K562 (cell line): Measurements from ENCODE around the gene TLR6. TPM values are rescaled to one million over a fixed set of nuclear protein-coding genes. Genes with fewer than 3 reads are reported as not detected.

Experiments used
- ATAC-seq: fragments of 200-7000 bp; cut with Tn5 transposase; 3 replicates; pipeline ENCODE4 v1.9.1; 2020; ENCODE audit warnings: moderate library complexity
- BruUV-seq: library from RNA; stranded (reverse); fragments of 400-500 nt; replicated peaks from 2 replicates; lab custom pipeline; 2021; lab: Mats Ljungman, UMichigan
- CTCF ChIA-PET: fragments of 300-600 bp; formaldehyde crosslinking; extraction: SDS; loops from one replicate; lab custom pipeline; 2021; ENCODE audit warnings: low intra/inter-chr PET ratio; lab: Yijun Ruan, JAX
- POLR2A ChIA-PET: fragments of 300-600, 350-650 bp; sonication (Branson Sonifier 250); formaldehyde crosslinking; extraction: SDS; loops from one replicate; lab custom pipeline; 2021; ENCODE audit warnings: antibody characterized with exemption, inconsistent platforms; lab: Yijun Ruan, JAX
- DNase-seq, 4 experiments: peaks; one replicate each; pipeline versions ENCODE4 v3.0.0 to v3.0.0-alpha.2; 2011 to 2018; ENCODE audit warnings: low spot score in 3 of 4, mixed read lengths in 3 of 4; ENCODE audit errors: extremely low read depth in 1 of 4
- FAIRE-seq: peaks from 2 replicates; lab custom pipeline; 2011; peaks lifted over from hg19 to GRCh38; lab: Jason Lieb, UNC
- H2AFZ ChIP-seq: 2 replicates; pipeline ENCODE4 v1.6.0; 2011; ENCODE audit warnings: low read depth, low read length, control low read depth, inconsistent platforms
- H3K27ac ChIP-seq: fragments of 200-600 bp; 3 replicates; pipeline ENCODE4 v1.8.0; 2011; ENCODE audit warnings: low read depth, mild to moderate bottlenecking, control low read depth, inconsistent platforms, low read length, moderate library complexity, mixed read lengths; ENCODE audit errors: extremely low read depth
- H3K27me3 ChIP-seq, 2 experiments: fragments of 300-600 bp in 1 of 2; 2 replicates in 1 of 2; 3 replicates in 1 of 2; pipeline versions ENCODE4 v1.6.0 to v1.8.0; 2011; ENCODE audit warnings: inconsistent platforms in 2 of 2, low read length in 2 of 2, mild to moderate bottlenecking in 1 of 2, mixed read lengths in 1 of 2, moderate library complexity in 1 of 2; ENCODE audit not compliant: control insufficient read depth in 2 of 2, insufficient read depth in 2 of 2
- H3K36me3 ChIP-seq: fragments of 300-600 bp; 3 replicates; pipeline ENCODE4 v1.8.0; 2011; ENCODE audit warnings: mild to moderate bottlenecking, low read length, inconsistent platforms; ENCODE audit not compliant: control insufficient read depth, insufficient read depth
- H3K4me1 ChIP-seq, 2 experiments: fragments of 200-600 bp in 1 of 2; replicated peaks in 1 of 2; 2 replicates in 1 of 2; 3 replicates in 1 of 2; pipeline versions ENCODE4 v1.5.1 to v1.8.0; 2011; ENCODE audit warnings: inconsistent platforms in 2 of 2, low read length in 2 of 2, mild to moderate bottlenecking in 1 of 2, mixed read lengths in 1 of 2, moderate library complexity in 1 of 2; ENCODE audit not compliant: control insufficient read depth in 2 of 2, insufficient read depth in 2 of 2
- H3K4me2 ChIP-seq: 2 replicates; pipeline ENCODE4 v1.6.1; 2011; ENCODE audit warnings: low read length, control low read depth, inconsistent platforms, mixed read lengths; ENCODE audit not compliant: insufficient read depth
- H3K4me3 ChIP-seq: fragments of 200-600 bp; sonication (generic), shearing (Covaris generic); 2 replicates; pipeline ENCODE4 v1.5.1; 2016; ENCODE audit warnings: control low read depth, inconsistent platforms
- H3K79me2 ChIP-seq: fragments of 200-600 bp; 3 replicates; pipeline ENCODE4 v1.8.0; 2011; ENCODE audit warnings: low read length, inconsistent platforms; ENCODE audit not compliant: control insufficient read depth, insufficient read depth
- H3K9ac ChIP-seq, 2 experiments: 2 replicates each; pipeline versions ENCODE4 v1.6.0 to v1.6.1; 2011; ENCODE audit warnings: low read depth in 2 of 2, low read length in 2 of 2, control low read depth in 1 of 2, inconsistent platforms in 1 of 2, mild to moderate bottlenecking in 1 of 2, mixed read lengths in 1 of 2; ENCODE audit not compliant: insufficient read depth in 1 of 2
- H3K9me1 ChIP-seq: one replicate; pipeline ENCODE4 v1.6.0; 2011; ENCODE audit warnings: inconsistent platforms, mild to moderate bottlenecking, low read length, moderate library complexity; ENCODE audit not compliant: control insufficient read depth, insufficient read depth
- H3K9me3 ChIP-seq: replicated peaks from 2 replicates; pipeline ENCODE4 v1.5.1; 2011; ENCODE audit warnings: low read depth, low read length, inconsistent platforms; ENCODE audit not compliant: control insufficient read depth, insufficient read depth
- H4K20me1 ChIP-seq: replicated peaks from 2 replicates; pipeline ENCODE4 v1.6.1; 2011; ENCODE audit warnings: low read length, inconsistent platforms, mixed read lengths; ENCODE audit not compliant: control insufficient read depth, insufficient read depth
- CBX8 ChIP-seq: fragments of 200-600 bp; sonication (generic); IDR thresholded peaks from 2 replicates; pipeline ENCODE4 v1.6.1; 2012; ENCODE audit warnings: borderline replicate concordance, mixed run types, low read depth, mild to moderate bottlenecking, moderate library complexity, mixed read lengths, low read length, control low read depth, inconsistent platforms; ENCODE audit not compliant: poor library complexity, severe bottlenecking; ENCODE audit errors: extremely low read depth
- WGBS: fragments of 100-300 bp; shearing (Covaris generic); methylation state at CpG from one replicate; pipeline ENCODE4 v1.1.6; 2016; ENCODE audit warnings: low coverage, mixed read lengths; ENCODE audit not compliant: insufficient coverage; ENCODE audit errors: missing lambda C conversion rate; 5-methylcytosine and 5-hydroxymethylcytosine counted together
- in situ Hi-C: fragments of 300-500 bp; cut with MboI; formaldehyde crosslinking; loops from 4 replicates; pipeline ENCODE4 v1.15.0; 2018; ENCODE audit warnings: inconsistent platforms, mixed read lengths
- intact Hi-C: fragments of 100-400 bp; cut with micrococcal nuclease; formaldehyde crosslinking; loops from 2 replicates; pipeline ENCODE4 v1.14.2; 2022
- microRNA counts: library from miRNA; unstranded; fragments of <30 nt; microRNA quantifications from one replicate; lab custom pipeline; 2016
- microRNA-seq: library from miRNA; unstranded; fragments of <30 nt; microRNA quantifications from one replicate; pipeline ENCODE4, GENCODE V29; 2018; ENCODE audit warnings: borderline microRNAs expressed
- polyA plus RNA-seq, 8 experiments: library from polyadenylated mRNA; depleted of rRNA in 4 of 8; stranded (reverse) in 5 of 8; unstranded in 3 of 8; fragments of >200 nt; fragmentation: Nextera tagmentation in 2 of 8; fragmentation: Illumina TruSeq in 1 of 8; extraction: Ambion mirVana in 2 of 8; extraction: Trizol in 1 of 8; gene quantifications; 2 replicates each; pipeline versions ENCODE4 v1.2.1 to v1.2.3, GENCODE V29; 2011 to 2014; ENCODE audit warnings: inconsistent platforms in 1 of 8, missing spikeins in 1 of 8
- small RNA-seq: library from RNA; depleted of rRNA; stranded (forward); fragments of <200 nt; gene quantifications from one replicate; pipeline ENCODE3, GENCODE V24; 2014
- total RNA-seq, 7 experiments: library from RNA; depleted of rRNA in 6 of 7; stranded (reverse); fragments of >200 nt in 6 of 7; fragmentation: Illumina TruSeq in 2 of 7; extraction: Trizol in 2 of 7; gene quantifications; 2 replicates each; pipeline versions ENCODE4 v1.2.1 to v1.2.3, GENCODE V29; 2011 to 2021; ENCODE audit warnings: low replicate concordance in 1 of 7
- TF ChIP-seq, protein P1 (sequence below), 2 experiments: fragments of 450-650 bp; formaldehyde crosslinking in 1 of 2; IDR thresholded peaks; 2 replicates each; pipeline versions ENCODE4 v1.4.0 to v1.6.1; 2014 to 2020; ENCODE audit warnings: mild to moderate bottlenecking in 2 of 2, borderline replicate concordance in 1 of 2, low read depth in 1 of 2

The TLR6 gene
- total and polyA plus RNA-seq, 9 of the 15 experiments (the other 6 are each of a cell fraction or from before 2014, with no cell fraction given) = 0.08 to 1.9 (median 0.91) TPM

DNA sequence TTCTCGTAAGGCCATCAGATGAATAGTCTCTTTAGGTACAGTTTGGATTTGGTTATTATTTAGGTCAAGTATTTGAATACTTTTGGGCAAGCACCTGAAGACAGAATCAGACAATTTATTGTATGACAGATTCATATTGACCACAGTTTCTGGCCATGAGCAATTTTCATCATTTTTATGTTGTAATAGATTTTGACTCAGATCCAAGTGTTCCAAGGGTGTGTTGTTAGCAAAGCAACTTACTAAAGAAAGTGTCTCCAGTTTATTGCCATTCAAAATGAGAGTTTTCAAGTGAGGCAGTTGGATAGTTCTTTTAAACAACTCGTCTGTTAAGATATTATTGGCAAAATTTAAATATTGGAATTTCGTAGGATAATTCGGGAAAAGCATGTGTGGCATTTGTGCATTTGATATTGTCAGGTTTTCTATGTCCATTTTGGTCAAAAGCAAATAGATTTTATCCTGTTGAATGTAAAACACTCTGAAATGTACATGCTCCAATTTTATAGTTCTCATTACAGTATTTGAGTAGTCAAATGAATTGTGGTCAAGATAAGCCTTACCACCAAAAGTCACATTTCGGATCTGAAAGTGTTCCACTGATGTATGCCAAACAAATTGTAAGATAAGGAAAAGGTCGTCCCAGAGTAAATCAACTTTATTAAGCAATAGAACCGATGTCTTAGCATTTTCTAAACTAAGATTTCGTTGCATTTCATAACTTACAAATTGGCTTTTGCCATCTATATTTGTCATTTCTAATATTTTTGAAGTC, 82.2 kb downstream of the TLR6 start:
- Histone ChIP-seq H2AFZ (no peak overlapping the region), H3K4me3 (no peak overlapping the region), H3K36me3 (no peaks in the 10 kb centered on the region), H3K9me3 (no peaks in the 10 kb centered on the region), H3K9me1 (no peaks in the 10 kb centered on the region), H3K27me3 (peaks cover 4 to 7% of the 10 kb centered on the region in 2 experiments; a peak in 1 of 5 replicates), H3K4me2 (no peak overlapping the region), H3K9ac (no peak overlapping the region), H3K79me2 (no peaks in the 10 kb centered on the region), H4K20me1 (no peaks in the 10 kb centered on the region), H3K27ac (no peak overlapping the region), H3K4me1 (no peaks in the 10 kb centered on the region)
- WGBS = 2% methylated on average over 8 of the region's 8 CpGs
- BruUV-seq = no TSS peak
- ChIA-PET POLR2A (interaction anchor here (0.9 kb wide), 1 partner anchor 28 kb away, joined by 3 read pairs; no protein-coding TSS in a partner anchor), CTCF (no interaction called here)
- DNase-seq (no peak), FAIRE-seq (peak; percentile 11), ATAC-seq (no peak)
- intact Hi-C loops = no loop called here
- in situ Hi-C loops = no loop called here
- TF ChIP-seq, protein P1, sequence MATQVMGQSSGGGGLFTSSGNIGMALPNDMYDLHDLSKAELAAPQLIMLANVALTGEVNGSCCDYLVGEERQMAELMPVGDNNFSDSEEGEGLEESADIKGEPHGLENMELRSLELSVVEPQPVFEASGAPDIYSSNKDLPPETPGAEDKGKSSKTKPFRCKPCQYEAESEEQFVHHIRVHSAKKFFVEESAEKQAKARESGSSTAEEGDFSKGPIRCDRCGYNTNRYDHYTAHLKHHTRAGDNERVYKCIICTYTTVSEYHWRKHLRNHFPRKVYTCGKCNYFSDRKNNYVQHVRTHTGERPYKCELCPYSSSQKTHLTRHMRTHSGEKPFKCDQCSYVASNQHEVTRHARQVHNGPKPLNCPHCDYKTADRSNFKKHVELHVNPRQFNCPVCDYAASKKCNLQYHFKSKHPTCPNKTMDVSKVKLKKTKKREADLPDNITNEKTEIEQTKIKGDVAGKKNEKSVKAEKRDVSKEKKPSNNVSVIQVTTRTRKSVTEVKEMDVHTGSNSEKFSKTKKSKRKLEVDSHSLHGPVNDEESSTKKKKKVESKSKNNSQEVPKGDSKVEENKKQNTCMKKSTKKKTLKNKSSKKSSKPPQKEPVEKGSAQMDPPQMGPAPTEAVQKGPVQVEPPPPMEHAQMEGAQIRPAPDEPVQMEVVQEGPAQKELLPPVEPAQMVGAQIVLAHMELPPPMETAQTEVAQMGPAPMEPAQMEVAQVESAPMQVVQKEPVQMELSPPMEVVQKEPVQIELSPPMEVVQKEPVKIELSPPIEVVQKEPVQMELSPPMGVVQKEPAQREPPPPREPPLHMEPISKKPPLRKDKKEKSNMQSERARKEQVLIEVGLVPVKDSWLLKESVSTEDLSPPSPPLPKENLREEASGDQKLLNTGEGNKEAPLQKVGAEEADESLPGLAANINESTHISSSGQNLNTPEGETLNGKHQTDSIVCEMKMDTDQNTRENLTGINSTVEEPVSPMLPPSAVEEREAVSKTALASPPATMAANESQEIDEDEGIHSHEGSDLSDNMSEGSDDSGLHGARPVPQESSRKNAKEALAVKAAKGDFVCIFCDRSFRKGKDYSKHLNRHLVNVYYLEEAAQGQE (IDR thresholded peaks at IDR 0.05; ENCODE audit: borderline replicate concordance) = no peak
- TF ChIP-seq, protein P1 (CRISPR knock-in tag; IDR thresholded peaks at IDR 0.05; ENCODE audit: low read depth) = no peak
- TF ChIP-seq CBX8 = peak; percentile 47

MicroRNA genes within 50 kb of the gene (microRNA counts, 767-probe panel; counts per million panel counts)
- microRNA hsa-miR-574-3p (lab: Ali Mortazavi, UCI) = 3,455 counts per million, percentile 75 among the panel's probes with 10 or more counts
- 4,107 counts per million, percentile 82 among the panel's probes with 10 or more counts for microRNA hsa-miR-574-5p (lab: Ali Mortazavi, UCI)

Small RNA genes within 50 kb of the gene (microRNA-seq; reads per million reads assigned to microRNA genes)
- gene MIR574 = 77.4 reads per million, percentile 77 among the genes with 10 or more reads in this experiment

Small RNA genes within 50 kb of the gene (small RNA-seq; reads per million reads assigned to genes)
- gene MIR574 = 0.59 reads per million, percentile 32 among the genes with 10 or more reads in this experiment

Other genes starting within 250 kb of the TLR6 start
- 17.3 and 18.7 TPM in 2 replicates for gene KLF3, start 192.6 kb downstream of the TLR6 start, total RNA-seq (2014; rRNA removed)
- gene KLF3, start 192.6 kb downstream of the TLR6 start, total RNA-seq (2014; rRNA removed; fragmentation: Illumina TruSeq; extraction: Trizol) = 21.7 and 24.7 TPM in 2 replicates
- gene KLF3, start 192.6 kb downstream of the TLR6 start, total RNA-seq (2015; rRNA removed; fragmentation: Illumina TruSeq; extraction: Trizol) = 16.4 and 16.5 TPM in 2 replicates
- 42.0 and 47.2 TPM in 2 replicates for gene KLF3, start 192.6 kb downstream of the TLR6 start, total RNA-seq (2021)
- 19.5 and 20.3 TPM in 2 replicates for gene KLF3, start 192.6 kb downstream of the TLR6 start, polyA plus RNA-seq (2011; rRNA removed)
- gene KLF3, start 192.6 kb downstream of the TLR6 start, polyA plus RNA-seq (2014; fragmentation: Illumina TruSeq; extraction: Trizol) = 34.7 and 35.4 TPM in 2 replicates
- 10 to 100 TPM in 1 of 2 experiments, 1 to 10 TPM in 1; 9.9 to 16.8 TPM for gene KLF3, start 192.6 kb downstream of the TLR6 start, polyA plus RNA-seq (2014; fragmentation: Nextera tagmentation; extraction: Ambion mirVana)
- 18.1 and 20.2 TPM in 2 replicates for gene KLF3, start 192.6 kb downstream of the TLR6 start, polyA plus RNA-seq (2014; rRNA removed)
- gene TLR10, start 73.8 kb downstream of the TLR6 start, total RNA-seq (2014; rRNA removed) = 0.05 TPM in 1 of 2 replicates, not detected in the other
- gene TLR10, start 73.8 kb downstream of the TLR6 start, total RNA-seq (2014; rRNA removed; fragmentation: Illumina TruSeq; extraction: Trizol) = not detected in 2 replicates
- gene TLR10, start 73.8 kb downstream of the TLR6 start, total RNA-seq (2015; rRNA removed; fragmentation: Illumina TruSeq; extraction: Trizol) = not detected in 2 replicates
- not detected in 2 replicates for gene TLR10, start 73.8 kb downstream of the TLR6 start, total RNA-seq (2021)
- gene TLR10, start 73.8 kb downstream of the TLR6 start, polyA plus RNA-seq (2011; rRNA removed) = not detected in 2 replicates
- gene TLR10, start 73.8 kb downstream of the TLR6 start, polyA plus RNA-seq (2014; fragmentation: Illumina TruSeq; extraction: Trizol) = not detected in 2 replicates
- gene TLR10, start 73.8 kb downstream of the TLR6 start, polyA plus RNA-seq (2014; fragmentation: Nextera tagmentation; extraction: Ambion mirVana) = not detected
- 0.03 TPM in 1 of 2 replicates, not detected in the other for gene TLR10, start 73.8 kb downstream of the TLR6 start, polyA plus RNA-seq (2014; rRNA removed)
- 0.14 and 0.57 TPM in 2 replicates for gene TLR1, start 52.0 kb downstream of the TLR6 start, total RNA-seq (2014; rRNA removed)
- gene TLR1, start 52.0 kb downstream of the TLR6 start, total RNA-seq (2014; rRNA removed; fragmentation: Illumina TruSeq; extraction: Trizol) = 0.33 and 0.38 TPM in 2 replicates
- 0.41 and 0.47 TPM in 2 replicates for gene TLR1, start 52.0 kb downstream of the TLR6 start, total RNA-seq (2015; rRNA removed; fragmentation: Illumina TruSeq; extraction: Trizol)
- gene TLR1, start 52.0 kb downstream of the TLR6 start, total RNA-seq (2021) = 0.25 and 0.29 TPM in 2 replicates
- 0.14 and 0.22 TPM in 2 replicates for gene TLR1, start 52.0 kb downstream of the TLR6 start, polyA plus RNA-seq (2011; rRNA removed)
- gene TLR1, start 52.0 kb downstream of the TLR6 start, polyA plus RNA-seq (2014; fragmentation: Illumina TruSeq; extraction: Trizol) = 0.24 and 0.33 TPM in 2 replicates
- gene TLR1, start 52.0 kb downstream of the TLR6 start, polyA plus RNA-seq (2014; fragmentation: Nextera tagmentation; extraction: Ambion mirVana) = under 1 TPM; 0.22 to 0.49 TPM
- 0.03 and 0.11 TPM in 2 replicates for gene TLR1, start 52.0 kb downstream of the TLR6 start, polyA plus RNA-seq (2014; rRNA removed)
- gene FAM114A1, start 11.0 kb upstream of the TLR6 start, total RNA-seq (2014; rRNA removed) = 2.6 and 3.1 TPM in 2 replicates
- gene FAM114A1, start 11.0 kb upstream of the TLR6 start, total RNA-seq (2014; rRNA removed; fragmentation: Illumina TruSeq; extraction: Trizol) = 4.3 and 5.3 TPM in 2 replicates
- gene FAM114A1, start 11.0 kb upstream of the TLR6 start, total RNA-seq (2015; rRNA removed; fragmentation: Illumina TruSeq; extraction: Trizol) = 4.4 and 5.0 TPM in 2 replicates
- gene FAM114A1, start 11.0 kb upstream of the TLR6 start, total RNA-seq (2021) = 5.1 and 6.6 TPM in 2 replicates
- gene FAM114A1, start 11.0 kb upstream of the TLR6 start, polyA plus RNA-seq (2011; rRNA removed) = 12.0 and 25.4 TPM in 2 replicates
- gene FAM114A1, start 11.0 kb upstream of the TLR6 start, polyA plus RNA-seq (2014; fragmentation: Illumina TruSeq; extraction: Trizol) = 3.4 and 5.4 TPM in 2 replicates
- gene FAM114A1, start 11.0 kb upstream of the TLR6 start, polyA plus RNA-seq (2014; fragmentation: Nextera tagmentation; extraction: Ambion mirVana) = 1 to 10 TPM; 1.8 to 2.6 TPM
- gene FAM114A1, start 11.0 kb upstream of the TLR6 start, polyA plus RNA-seq (2014; rRNA removed) = 4.5 and 5.3 TPM in 2 replicates
- gene TMEM156, start 175.6 kb upstream of the TLR6 start, total RNA-seq (2014; rRNA removed) = 2.9 and 3.5 TPM in 2 replicates
- 7.6 and 9.2 TPM in 2 replicates for gene TMEM156, start 175.6 kb upstream of the TLR6 start, total RNA-seq (2014; rRNA removed; fragmentation: Illumina TruSeq; extraction: Trizol)
- gene TMEM156, start 175.6 kb upstream of the TLR6 start, total RNA-seq (2015; rRNA removed; fragmentation: Illumina TruSeq; extraction: Trizol) = 8.3 and 9.6 TPM in 2 replicates
- gene TMEM156, start 175.6 kb upstream of the TLR6 start, total RNA-seq (2021) = 3.7 and 4.4 TPM in 2 replicates
- 5.0 and 9.6 TPM in 2 replicates for gene TMEM156, start 175.6 kb upstream of the TLR6 start, polyA plus RNA-seq (2011; rRNA removed)
- 7.4 and 7.6 TPM in 2 replicates for gene TMEM156, start 175.6 kb upstream of the TLR6 start, polyA plus RNA-seq (2014; fragmentation: Illumina TruSeq; extraction: Trizol)
- gene TMEM156, start 175.6 kb upstream of the TLR6 start, polyA plus RNA-seq (2014; fragmentation: Nextera tagmentation; extraction: Ambion mirVana) = 1 to 10 TPM; 5.9 to 6.9 TPM
- gene TMEM156, start 175.6 kb upstream of the TLR6 start, polyA plus RNA-seq (2014; rRNA removed) = 4.7 and 6.4 TPM in 2 replicates
- gene KLHL5, start 205.4 kb upstream of the TLR6 start, total RNA-seq (2014; rRNA removed) = 14.1 and 16.7 TPM in 2 replicates
- 30.8 and 34.3 TPM in 2 replicates for gene KLHL5, start 205.4 kb upstream of the TLR6 start, total RNA-seq (2014; rRNA removed; fragmentation: Illumina TruSeq; extraction: Trizol)
- gene KLHL5, start 205.4 kb upstream of the TLR6 start, total RNA-seq (2015; rRNA removed; fragmentation: Illumina TruSeq; extraction: Trizol) = 24.9 and 28.0 TPM in 2 replicates
- 21.0 and 22.9 TPM in 2 replicates for gene KLHL5, start 205.4 kb upstream of the TLR6 start, total RNA-seq (2021)
- 22.1 and 27.9 TPM in 2 replicates for gene KLHL5, start 205.4 kb upstream of the TLR6 start, polyA plus RNA-seq (2011; rRNA removed)
- 21.1 and 22.1 TPM in 2 replicates for gene KLHL5, start 205.4 kb upstream of the TLR6 start, polyA plus RNA-seq (2014; fragmentation: Illumina TruSeq; extraction: Trizol)
- gene KLHL5, start 205.4 kb upstream of the TLR6 start, polyA plus RNA-seq (2014; fragmentation: Nextera tagmentation; extraction: Ambion mirVana) = 1 to 10 TPM; 8.0 to 8.8 TPM
- gene KLHL5, start 205.4 kb upstream of the TLR6 start, polyA plus RNA-seq (2014; rRNA removed) = 12.2 and 16.3 TPM in 2 replicates